GM12874 (cell line): ENCODE results near the gene CARD11.
A peak's percentile ranks its signal among the peaks of the same experiment; 100 is the strongest.

ENCODE experiments used
- TF ChIP-seq, protein P1 (sequence below): IDR thresholded peaks from 2 replicates; pipeline ENCODE4 v1.5.1; 2011; ENCODE audit warnings: low read depth, mild to moderate bottlenecking, control low read depth, low read length, moderate library complexity; ENCODE audit not compliant: insufficient read depth

Gene CARD11

DNA sequence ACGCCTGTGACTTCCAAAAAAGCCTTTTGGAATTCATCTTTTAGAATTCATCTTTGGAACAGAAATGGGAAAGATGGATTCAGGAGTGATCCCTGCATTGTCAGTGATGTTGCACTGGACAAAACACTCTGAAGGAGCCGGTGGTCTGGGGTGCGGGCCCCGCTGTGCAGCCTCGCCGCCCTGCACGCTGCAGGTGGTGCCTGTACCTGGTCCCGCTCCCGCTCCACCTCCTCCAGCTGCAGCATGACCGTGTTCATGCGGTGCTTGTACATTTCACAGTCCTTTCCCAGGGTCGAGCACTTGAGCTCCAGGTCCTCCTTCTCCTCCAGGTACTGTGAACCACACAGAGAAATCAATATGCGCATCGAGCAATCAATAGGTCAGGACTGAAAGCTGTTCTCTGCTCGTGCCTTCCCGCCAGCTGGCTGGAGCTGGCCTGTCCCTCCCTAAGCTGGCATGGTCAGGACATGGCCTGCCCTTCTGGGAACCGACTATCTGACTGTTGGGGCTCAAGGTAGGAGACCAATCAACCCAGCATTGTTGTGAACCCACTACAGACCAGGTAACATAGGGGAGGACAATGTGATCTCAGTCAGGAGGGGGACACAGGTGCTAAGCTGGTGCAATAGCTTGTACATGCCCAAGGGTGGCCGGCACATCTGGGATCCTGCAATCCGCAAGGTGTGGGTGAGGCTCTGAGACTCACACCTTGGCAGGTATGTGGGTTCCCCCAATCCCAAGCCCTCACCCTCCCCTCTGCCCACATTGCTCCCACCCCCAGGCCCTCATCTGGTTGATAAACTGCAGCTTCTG, 105.8 kb downstream of the CARD11 start:
- TF ChIP-seq, protein P1, sequence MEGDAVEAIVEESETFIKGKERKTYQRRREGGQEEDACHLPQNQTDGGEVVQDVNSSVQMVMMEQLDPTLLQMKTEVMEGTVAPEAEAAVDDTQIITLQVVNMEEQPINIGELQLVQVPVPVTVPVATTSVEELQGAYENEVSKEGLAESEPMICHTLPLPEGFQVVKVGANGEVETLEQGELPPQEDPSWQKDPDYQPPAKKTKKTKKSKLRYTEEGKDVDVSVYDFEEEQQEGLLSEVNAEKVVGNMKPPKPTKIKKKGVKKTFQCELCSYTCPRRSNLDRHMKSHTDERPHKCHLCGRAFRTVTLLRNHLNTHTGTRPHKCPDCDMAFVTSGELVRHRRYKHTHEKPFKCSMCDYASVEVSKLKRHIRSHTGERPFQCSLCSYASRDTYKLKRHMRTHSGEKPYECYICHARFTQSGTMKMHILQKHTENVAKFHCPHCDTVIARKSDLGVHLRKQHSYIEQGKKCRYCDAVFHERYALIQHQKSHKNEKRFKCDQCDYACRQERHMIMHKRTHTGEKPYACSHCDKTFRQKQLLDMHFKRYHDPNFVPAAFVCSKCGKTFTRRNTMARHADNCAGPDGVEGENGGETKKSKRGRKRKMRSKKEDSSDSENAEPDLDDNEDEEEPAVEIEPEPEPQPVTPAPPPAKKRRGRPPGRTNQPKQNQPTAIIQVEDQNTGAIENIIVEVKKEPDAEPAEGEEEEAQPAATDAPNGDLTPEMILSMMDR: no peak

DNA sequence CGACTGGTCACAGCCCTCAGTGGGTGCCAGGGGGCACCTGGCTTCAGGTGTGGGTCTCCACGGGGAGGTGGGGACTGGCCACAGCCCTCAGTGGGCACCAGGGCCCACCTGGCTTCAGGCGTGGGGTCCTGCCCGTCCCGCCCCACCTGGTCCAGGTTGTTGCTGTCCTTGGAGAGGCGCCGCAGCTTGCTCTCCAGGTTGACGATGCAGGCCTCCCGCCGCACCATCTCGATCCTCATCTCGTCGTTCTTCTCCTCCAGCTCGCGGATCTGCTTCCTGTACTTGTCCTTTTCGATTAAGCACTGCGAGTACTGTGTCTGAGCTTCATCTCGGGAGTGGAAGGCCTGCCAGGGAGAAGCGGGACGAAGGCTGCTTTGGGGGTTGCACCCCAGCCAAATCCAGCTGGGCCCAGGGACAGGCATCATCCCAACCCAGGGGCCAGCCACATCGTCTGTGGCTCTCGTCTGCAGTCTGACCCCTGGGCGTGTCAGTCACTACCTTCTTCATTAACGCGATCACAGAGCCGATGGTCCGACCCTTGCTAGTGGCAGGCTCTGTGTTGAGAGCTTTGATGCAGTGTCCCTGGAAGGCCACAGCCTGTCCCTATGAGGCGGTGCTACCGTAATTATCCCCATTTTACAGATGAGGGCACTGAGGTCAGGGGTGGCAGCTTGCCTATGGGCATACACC, 106.6 kb downstream of the CARD11 start:
- TF ChIP-seq, protein P1: no peak

DNA sequence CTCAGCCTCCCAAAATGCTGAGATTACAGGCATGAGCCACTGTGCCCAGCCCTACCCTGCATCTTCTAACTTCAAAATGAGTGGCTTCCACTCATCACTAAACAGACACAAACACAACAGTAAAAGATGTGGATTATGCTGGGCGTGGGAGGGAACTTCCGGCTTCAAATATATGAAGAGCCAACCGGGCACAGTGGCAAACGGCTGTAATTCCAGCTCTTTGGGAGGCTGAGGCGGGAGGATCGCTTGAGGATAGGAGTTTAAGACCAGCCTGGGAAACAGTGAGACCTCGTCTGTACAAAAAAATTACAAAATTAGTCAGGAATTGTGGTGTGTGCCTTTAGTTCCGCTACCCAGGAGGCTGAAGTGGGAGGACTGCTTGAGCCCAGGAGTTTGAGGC, 107.4 kb downstream of the CARD11 start:
- TF ChIP-seq, protein P1: no peak

DNA sequence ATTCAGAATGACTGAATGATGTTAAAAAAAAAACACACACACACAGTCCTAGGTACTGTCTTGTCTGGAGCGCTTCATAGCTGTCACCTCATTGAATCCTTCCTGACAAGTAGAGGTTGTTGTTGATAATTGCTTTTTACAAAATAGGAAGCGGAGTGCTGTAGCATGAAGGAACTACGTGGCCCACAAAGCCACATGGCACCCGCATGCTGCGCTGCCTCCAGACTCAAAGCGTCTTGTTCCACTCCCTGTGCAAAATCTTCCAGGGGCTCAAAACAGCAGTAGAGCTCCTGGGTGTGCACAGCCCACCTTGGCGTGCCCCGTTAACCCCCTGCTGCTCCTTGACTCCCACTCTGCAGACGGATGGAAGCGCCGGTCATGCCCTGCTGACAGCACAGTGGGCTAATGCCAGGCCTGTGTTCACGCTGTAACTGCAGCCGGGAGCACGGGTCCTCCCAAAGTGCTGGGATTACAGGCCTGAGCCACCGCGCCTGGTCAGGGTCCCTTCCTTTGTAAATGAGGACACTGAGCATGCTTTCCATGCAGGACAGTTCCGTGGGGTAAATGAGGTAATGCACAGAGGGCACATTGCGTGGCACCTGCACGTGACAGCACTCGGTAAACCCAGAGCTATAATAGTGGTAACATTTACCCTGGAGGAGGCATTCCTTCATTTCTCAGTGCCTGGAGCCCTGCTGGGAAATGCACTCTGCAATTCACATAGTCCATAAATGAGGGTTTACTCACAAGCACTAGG, 108.5 kb downstream of the CARD11 start:
- TF ChIP-seq, protein P1: no peak

DNA sequence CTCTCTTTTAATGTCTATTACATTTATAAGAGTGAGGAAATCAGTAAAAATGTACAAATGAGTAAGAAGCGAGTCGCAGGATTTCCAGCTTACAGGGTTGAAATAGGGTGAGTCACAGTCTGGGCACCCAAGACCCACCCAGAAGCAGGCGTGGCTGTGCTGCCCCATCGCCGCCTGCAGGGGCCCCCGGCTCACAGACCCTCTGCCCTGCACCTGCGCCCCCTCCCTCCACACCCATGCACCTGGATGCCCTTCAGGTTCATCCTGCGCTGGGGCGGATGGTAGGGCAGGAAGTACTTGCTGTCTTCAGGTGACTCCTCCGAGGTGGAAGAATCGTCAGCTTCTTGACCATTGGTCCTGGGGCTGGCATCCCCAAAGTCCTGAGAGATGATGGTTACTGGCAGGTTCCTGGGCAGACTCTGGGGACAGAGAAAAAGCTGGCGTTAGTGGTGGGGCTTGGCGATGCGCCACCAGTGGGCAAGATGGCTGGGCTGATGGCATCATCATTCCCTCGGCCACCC, 109.4 kb downstream of the CARD11 start:
- TF ChIP-seq, protein P1: 0 out of 2 replicates have a peak, but pooled peaks have one; percentile 7

DNA sequence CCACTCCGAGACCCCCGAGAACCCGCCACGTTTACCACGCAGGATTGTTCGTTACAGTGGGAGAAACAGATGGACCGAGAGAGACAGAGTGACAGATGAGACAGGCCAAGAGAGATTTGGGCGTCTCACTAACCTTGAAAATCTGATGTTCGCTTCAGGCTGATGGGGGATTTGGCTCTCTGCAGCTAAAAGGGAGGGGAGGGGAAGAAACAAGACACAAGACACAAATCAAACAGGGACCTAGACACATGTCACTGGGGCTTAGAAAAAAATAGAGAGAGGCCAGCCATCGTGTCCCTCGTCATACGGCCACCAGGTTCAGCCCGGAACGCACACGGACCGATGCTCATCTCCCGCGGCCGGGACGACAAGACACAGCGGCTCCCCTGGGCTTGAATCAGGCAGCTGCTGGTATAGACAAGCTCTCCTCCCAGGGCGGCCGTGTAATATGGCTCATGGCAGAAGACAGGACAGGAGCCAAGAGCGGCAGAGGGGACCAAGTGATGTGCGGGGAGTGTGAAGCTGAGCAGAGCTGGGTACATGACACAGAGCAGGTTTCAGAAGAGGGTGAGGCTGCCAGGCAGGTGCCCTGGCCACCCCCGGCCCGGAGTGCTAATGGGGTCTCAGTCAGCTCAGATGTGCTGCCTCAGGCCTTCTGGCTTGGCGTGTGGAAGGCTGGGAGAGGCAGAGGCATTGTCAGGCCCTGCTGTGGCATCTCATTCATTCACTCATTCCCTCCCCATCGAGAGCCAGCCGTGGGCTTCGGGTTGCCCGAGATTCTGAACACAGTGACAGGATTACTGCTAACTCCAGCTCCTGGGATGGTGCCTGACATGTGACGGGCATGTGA, 111.0 kb downstream of the CARD11 start:
- TF ChIP-seq, protein P1: no peak
